ENCODE data around the gene ZCCHC14.

DNA sequence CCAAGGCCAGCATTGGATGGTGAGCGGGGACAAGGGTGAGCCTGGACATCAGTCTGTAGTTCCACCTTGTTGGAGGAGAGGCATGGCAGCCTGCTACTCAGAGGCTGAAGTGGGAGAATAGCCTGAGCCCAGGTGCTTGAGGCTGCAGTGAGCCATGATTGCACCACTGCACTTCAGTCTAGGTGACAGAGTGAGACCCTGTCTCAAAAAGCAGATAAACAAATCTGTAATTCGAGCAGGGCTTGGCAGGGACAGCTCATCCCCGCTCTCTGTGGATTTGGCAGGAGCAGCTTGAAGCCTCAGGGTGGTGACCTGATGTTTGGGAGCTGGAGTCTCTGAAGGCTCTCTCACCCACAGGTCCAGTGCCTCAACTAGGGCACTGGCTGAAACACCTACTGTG is 38.6 kb upstream of the ZCCHC14 start:
- TF ChIP-seq, protein P1, sequence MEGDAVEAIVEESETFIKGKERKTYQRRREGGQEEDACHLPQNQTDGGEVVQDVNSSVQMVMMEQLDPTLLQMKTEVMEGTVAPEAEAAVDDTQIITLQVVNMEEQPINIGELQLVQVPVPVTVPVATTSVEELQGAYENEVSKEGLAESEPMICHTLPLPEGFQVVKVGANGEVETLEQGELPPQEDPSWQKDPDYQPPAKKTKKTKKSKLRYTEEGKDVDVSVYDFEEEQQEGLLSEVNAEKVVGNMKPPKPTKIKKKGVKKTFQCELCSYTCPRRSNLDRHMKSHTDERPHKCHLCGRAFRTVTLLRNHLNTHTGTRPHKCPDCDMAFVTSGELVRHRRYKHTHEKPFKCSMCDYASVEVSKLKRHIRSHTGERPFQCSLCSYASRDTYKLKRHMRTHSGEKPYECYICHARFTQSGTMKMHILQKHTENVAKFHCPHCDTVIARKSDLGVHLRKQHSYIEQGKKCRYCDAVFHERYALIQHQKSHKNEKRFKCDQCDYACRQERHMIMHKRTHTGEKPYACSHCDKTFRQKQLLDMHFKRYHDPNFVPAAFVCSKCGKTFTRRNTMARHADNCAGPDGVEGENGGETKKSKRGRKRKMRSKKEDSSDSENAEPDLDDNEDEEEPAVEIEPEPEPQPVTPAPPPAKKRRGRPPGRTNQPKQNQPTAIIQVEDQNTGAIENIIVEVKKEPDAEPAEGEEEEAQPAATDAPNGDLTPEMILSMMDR (IDR thresholded peaks at IDR 0.05): no peak
- no peak for TF ChIP-seq POLR2A (IDR thresholded peaks at IDR 0.05)
